HCT116 (cell line): ENCODE measurements around the gene RTN4IP1. TPM values are rescaled to one million over a fixed set of nuclear protein-coding genes. Genes with fewer than 3 reads are reported as not detected.

Experiments
- total RNA-seq: library from RNA; stranded (reverse); gene quantifications from one replicate; pipeline ENCODE4 v1.2.1, GENCODE V29; 2021; ENCODE audit not compliant: unreplicated experiment

The RTN4IP1 gene
- total RNA-seq, 1 experiment from 2014 or later, result 9.1 TPM

Other genes starting within 250 kb of the RTN4IP1 start
- gene QRSL1, start 80 bp upstream of the RTN4IP1 start, total RNA-seq, result 16.0 TPM